Loucy (cell line): ENCODE results near the gene RUNX1.

Experiments
- CTCF ChIP-seq: fragments of 200-600 bp; sonication (generic); conservative IDR thresholded peaks from 2 replicates; pipeline ENCODE4 v1.5.1; 2014; ENCODE audit warnings: mild to moderate bottlenecking, antibody characterized with exemption, low read length
- EZH2phosphoT487 ChIP-seq: fragments of 200-600 bp; IDR thresholded peaks from 2 replicates; pipeline ENCODE4 v1.6.1; 2018; ENCODE audit warnings: antibody characterized with exemption, mild to moderate bottlenecking, moderate library complexity, borderline replicate concordance

GRCh38 chr21:34834852-34835501 lies 214.1 kb downstream of the RUNX1 start:
- TF ChIP-seq CTCF (no peak), EZH2phosphoT487 (no peak)
